Measurements from ENCODE around the gene RGS2.

Gene RGS2

GRCh38 chr1:192797143-192797542, 11.7 kb upstream of the RGS2 start:
- DNase-seq: no peak

- no peak for DNase-seq
Measured at GRCh38 chr1:192797891-192798290, 10.9 kb upstream of the RGS2 start.

- no peak for DNase-seq
Measured at GRCh38 chr1:192801451-192801850, 7.4 kb upstream of the RGS2 start.

GRCh38 chr1:192802406-192802805, 6.4 kb upstream of the RGS2 start:
- no peak for DNase-seq

- no peak for DNase-seq
Measured at GRCh38 chr1:192803501-192803900, 5.3 kb upstream of the RGS2 start.

GRCh38 chr1:192805832-192806323, 3.0 kb upstream of the RGS2 start:
- no peak for DNase-seq

- DNase-seq: no peak
Measured at GRCh38 chr1:192807211-192808162, 1.4 kb upstream of the RGS2 start.

GRCh38 chr1:192808163-192808517, 699 bp upstream of the RGS2 start:
- DNase-seq: no peak

GRCh38 chr1:192809307-192810252, 741 bp downstream of the RGS2 start:
- no peak for DNase-seq

GRCh38 chr1:192810253-192810880, 1.5 kb downstream of the RGS2 start:
- no peak for DNase-seq

GRCh38 chr1:192811006-192811405, 2.2 kb downstream of the RGS2 start:
- DNase-seq: no peak

GRCh38 chr1:192811594-192812239, 2.9 kb downstream of the RGS2 start:
- no peak for DNase-seq

GRCh38 chr1:192812420-192813209, 3.8 kb downstream of the RGS2 start:
- no peak for DNase-seq

- no peak for DNase-seq
Measured at GRCh38 chr1:192814805-192815204, 6.0 kb downstream of the RGS2 start.

- DNase-seq: no peak
Measured at GRCh38 chr1:192817246-192817645, 8.4 kb downstream of the RGS2 start.

GRCh38 chr1:192821296-192821695, 12.5 kb downstream of the RGS2 start:
- DNase-seq: no peak

GRCh38 chr1:192824511-192824910, 15.7 kb downstream of the RGS2 start:
- DNase-seq: no peak

GRCh38 chr1:192826791-192827546, 18.1 kb downstream of the RGS2 start:
- no peak for DNase-seq

GRCh38 chr1:192830595-192831246, 21.9 kb downstream of the RGS2 start:
- DNase-seq: no peak

- no peak for DNase-seq
Measured at GRCh38 chr1:192831706-192832355, 23.0 kb downstream of the RGS2 start.

Data from NCI-H187 (cell line).